Activated naive CD4-positive, alpha-beta T cell treated with anti-CD3 and anti-CD28 coated beads, Interleukin-2, amount 50 U/mL, for 72 hours (primary cell): ENCODE measurements around the gene OR51A4. TPM values are rescaled to one million over a fixed set of nuclear protein-coding genes. Genes with fewer than 3 reads are reported as not detected.
"Not testable (repeated sequence)": the region's sequence is repeated elsewhere in the genome, so short reads cannot be mapped to it uniquely, and the experiment has no call there.

Experiments
- ATAC-seq, 2 donors: fragments of 150-1000 bp; cut with Tn5 transposase; 2 replicates each; pipeline ENCODE4 v1.10.0; 2021; ENCODE audit warnings: mild to moderate bottlenecking in 2 of 2, moderate library complexity in 2 of 2
- DNase-seq, 2 donors: peaks; one replicate each; pipeline ENCODE4 v3.0.0; 2021 to 2022; ENCODE audit warnings: low spot score in 2 of 2
- H3K27ac Mint-ChIP-seq, 2 donors: one replicate each; pipeline ENCODE4 v1.8.0; 2022; ENCODE audit warnings: mild to moderate bottlenecking in 2 of 2, mixed read lengths in 2 of 2
- H3K36me3 Mint-ChIP-seq, 2 donors: one replicate each; pipeline ENCODE4 v1.8.0; 2022; ENCODE audit warnings: mixed read lengths in 2 of 2
- H3K9me3 Mint-ChIP-seq, 2 donors: one replicate each; pipeline ENCODE4 v1.8.0; 2022; ENCODE audit warnings: mixed read lengths in 2 of 2
- total RNA-seq, 2 donors: library from RNA; stranded (reverse); gene quantifications; one replicate each; pipeline ENCODE4 v1.2.3, GENCODE V29; 2022

OR51A4 gene
- not detected for total RNA-seq

GRCh38 chr11:4947505-4947904 lies at the start of gene OR51A4:
Gene OR51A4, minus strand, starts transcription at chr11:4947605. Its CDS starts 505 bp downstream, at chr11:4947100.
- Mint-ChIP-seq H3K27ac (no peak within 1 kb of the TSS), H3K9me3 (no peaks in the 10 kb centered on the region), H3K36me3 (no peaks in the 10 kb centered on the region)
- DNase-seq, result no peak
- ATAC-seq, result no peak

- Mint-ChIP-seq H3K36me3 (no peaks in the 10 kb centered on the region), H3K27ac (no peak within 1 kb of the TSS), H3K9me3 (no peaks in the 10 kb centered on the region)
- ATAC-seq (no peak), DNase-seq (no peak)
These were observed 47.1 kb upstream of the OR51A4 start, which contains the start of gene OR51L1 for GRCh38 chr11:4994551-4994950. Gene OR51L1, plus strand, starts transcription at chr11:4994851. Its CDS starts 4,132 bp downstream, at chr11:4998983.

GRCh38 chr11:4991060-4991459 lies 43.7 kb upstream of the OR51A4 start:
- Mint-ChIP-seq H3K9me3 (no peaks in the 10 kb centered on the region), H3K27ac (no peak overlapping the region), H3K36me3 (no peaks in the 10 kb centered on the region)
- DNase-seq (no peak), ATAC-seq (no peak)

- H3K27ac Mint-ChIP-seq, result no peak overlapping the region
- no peaks in the 10 kb centered on the region for H3K36me3 Mint-ChIP-seq
- ATAC-seq, result no peak
- no peaks in the 10 kb centered on the region for H3K9me3 Mint-ChIP-seq
- no peak for DNase-seq
These were observed 36.4 kb upstream of the OR51A4 start for GRCh38 chr11:4983841-4984240.

GRCh38 chr11:4982678-4983077 lies 35.3 kb upstream of the OR51A4 start:
- H3K9me3 Mint-ChIP-seq, result peaks cover 3 to 5% of the 10 kb centered on the region in 2 donors
- ATAC-seq, result no peak
- DNase-seq, result no peak
- no peaks in the 10 kb centered on the region for H3K36me3 Mint-ChIP-seq
- H3K27ac Mint-ChIP-seq, result no peak overlapping the region

GRCh38 chr11:4979036-4979435 lies 31.6 kb upstream of the OR51A4 start:
- DNase-seq (no peak), ATAC-seq (no peak)
- H3K9me3 Mint-ChIP-seq, result peaks cover 5 to 7% of the 10 kb centered on the region in 2 donors
- H3K27ac Mint-ChIP-seq, result no peak overlapping the region
- H3K36me3 Mint-ChIP-seq, result no peaks in the 10 kb centered on the region

- ATAC-seq (no peak), DNase-seq (no peak)
- Mint-ChIP-seq H3K9me3 (peaks cover 5 to 7% of the 10 kb centered on the region in 2 donors), H3K27ac (peak overlapping the region in 1 of 2 donors; percentile 46), H3K36me3 (no peaks in the 10 kb centered on the region)
These were observed 28.0 kb upstream of the OR51A4 start for GRCh38 chr11:4975436-4975835.

- H3K9me3 Mint-ChIP-seq, result peaks cover 11 to 13% of the 10 kb centered on the region in 2 donors
- no peak overlapping the region for H3K27ac Mint-ChIP-seq
- ATAC-seq (no peak), DNase-seq (no peak)
- H3K36me3 Mint-ChIP-seq, result no peaks in the 10 kb centered on the region
These were observed 15.4 kb upstream of the OR51A4 start for GRCh38 chr11:4962816-4963215.

GRCh38 chr11:4960877-4961276 lies 13.5 kb upstream of the OR51A4 start:
- ATAC-seq, result no peak
- Mint-ChIP-seq H3K9me3 (peaks cover 8 to 10% of the 10 kb centered on the region in 2 donors), H3K36me3 (no peaks in the 10 kb centered on the region)

GRCh38 chr11:4957396-4957795 lies 10.0 kb upstream of the OR51A4 start:
- Mint-ChIP-seq H3K27ac (no peak overlapping the region), H3K9me3 (peaks cover 6 to 9% of the 10 kb centered on the region in 2 donors), H3K36me3 (no peaks in the 10 kb centered on the region)
- DNase-seq (no peak), ATAC-seq (no peak)

More at GRCh38 chr11:4960877-4961276, 13.5 kb upstream of the OR51A4 start:
- no peak for DNase-seq
- H3K27ac Mint-ChIP-seq, result no peak overlapping the region

- H3K27ac Mint-ChIP-seq, ATAC-seq, H3K36me3 Mint-ChIP-seq, DNase-seq, H3K9me3 Mint-ChIP-seq: not testable (repeated sequence)
These were observed 8.2 kb upstream of the OR51A4 start, which contains the start of gene OR51A2 for GRCh38 chr11:4955613-4956012. Gene OR51A2, minus strand, starts transcription at chr11:4955713. Its CDS starts 0 bp downstream, at chr11:4955713.

- Mint-ChIP-seq H3K9me3 (no peaks in the 10 kb centered on the region), H3K36me3 (no peaks in the 10 kb centered on the region), H3K27ac (no peak overlapping the region)
- no peak for ATAC-seq
- no peak for DNase-seq
These were observed 10.7 kb downstream of the OR51A4 start for GRCh38 chr11:4936745-4937144.

GRCh38 chr11:4932751-4933150 lies 14.7 kb downstream of the OR51A4 start:
- no peaks in the 10 kb centered on the region for H3K9me3 Mint-ChIP-seq
- H3K36me3 Mint-ChIP-seq, result no peaks in the 10 kb centered on the region
- DNase-seq, result no peak
- H3K27ac Mint-ChIP-seq, result no peak overlapping the region
- no peak for ATAC-seq

- peaks cover 4 to 6% of the 10 kb centered on the region in 2 donors for H3K9me3 Mint-ChIP-seq
- ATAC-seq (no peak), DNase-seq (no peak)
- H3K27ac Mint-ChIP-seq, result no peak overlapping the region
- no peaks in the 10 kb centered on the region for H3K36me3 Mint-ChIP-seq
These were observed 20.8 kb downstream of the OR51A4 start for GRCh38 chr11:4926608-4927007.

GRCh38 chr11:4924239-4924638 lies 23.2 kb downstream of the OR51A4 start, which contains the start of gene OR51G1:
Gene OR51G1, minus strand, starts transcription at chr11:4924339. Its CDS starts 0 bp downstream, at chr11:4924339.
- no peak within 1 kb of the TSS for H3K27ac Mint-ChIP-seq
- H3K36me3 Mint-ChIP-seq, result no peaks in the 10 kb centered on the region
- ATAC-seq, result no peak

GRCh38 chr11:4922304-4922703 lies 25.1 kb downstream of the OR51A4 start:
- Mint-ChIP-seq H3K27ac (no peak overlapping the region), H3K36me3 (no peaks in the 10 kb centered on the region), H3K9me3 (peaks cover 4 to 6% of the 10 kb centered on the region in 2 donors)
- ATAC-seq (no peak), DNase-seq (no peak)

More at GRCh38 chr11:4924239-4924638, 23.2 kb downstream of the OR51A4 start, which contains the start of gene OR51G1:
- no peak for DNase-seq
- peaks cover 4 to 6% of the 10 kb centered on the region in 2 donors for H3K9me3 Mint-ChIP-seq

- DNase-seq, result no peak
- H3K27ac Mint-ChIP-seq, result no peak overlapping the region
- ATAC-seq, result no peak
- peaks cover 4 to 6% of the 10 kb centered on the region in 2 donors for H3K9me3 Mint-ChIP-seq
- H3K36me3 Mint-ChIP-seq, result no peaks in the 10 kb centered on the region
These were observed 25.6 kb downstream of the OR51A4 start for GRCh38 chr11:4921796-4922195.

GRCh38 chr11:4919250-4919649 lies 28.2 kb downstream of the OR51A4 start, which contains the start of gene OR51G2:
Gene OR51G2, minus strand, starts transcription at chr11:4919350. Its CDS starts 3,687 bp downstream, at chr11:4915663.
- no peak within 1 kb of the TSS for H3K27ac Mint-ChIP-seq
- H3K9me3 Mint-ChIP-seq, result peaks cover 0 to 6% of the 10 kb centered on the region in 2 donors
- ATAC-seq, result no peak
- H3K36me3 Mint-ChIP-seq, result no peaks in the 10 kb centered on the region
- DNase-seq, result no peak
